K562 (cell line): ENCODE data around the gene SLC25A18. TPM values are rescaled to one million over a fixed set of nuclear protein-coding genes. Genes with fewer than 3 reads are reported as not detected.

Experiments used
- MAZ ChIP-seq, 2 experiments: fragments of 450-650 bp in 1 of 2; sonication (generic) in 1 of 2; formaldehyde crosslinking; IDR thresholded peaks in 1 of 2; conservative IDR thresholded peaks in 1 of 2; 2 replicates each; pipeline versions ENCODE4 v1.4.0 to v1.5.0; 2020; ENCODE audit warnings: mild to moderate bottlenecking in 1 of 2, missing genetic modification reagents in 1 of 2
- POU5F1 ChIP-seq: fragments of 150-350 bp; IDR thresholded peaks from 2 replicates; pipeline ENCODE4 v1.6.1; 2014; ENCODE audit warnings: borderline replicate concordance, low read length, low read depth, mild to moderate bottlenecking; ENCODE audit not compliant: partially characterized antibody
- polyA plus RNA-seq, 8 experiments: library from polyadenylated mRNA; depleted of rRNA in 4 of 8; stranded (reverse) in 5 of 8; unstranded in 3 of 8; fragments of >200 nt; fragmentation: Nextera tagmentation in 2 of 8; fragmentation: Illumina TruSeq in 1 of 8; extraction: Ambion mirVana in 2 of 8; extraction: Trizol in 1 of 8; gene quantifications; 2 replicates each; pipeline versions ENCODE4 v1.2.1 to v1.2.3, GENCODE V29; 2011 to 2014; ENCODE audit warnings: inconsistent platforms in 1 of 8, missing spikeins in 1 of 8
- total RNA-seq, 7 experiments: library from RNA; depleted of rRNA in 6 of 7; stranded (reverse); fragments of >200 nt in 6 of 7; fragmentation: Illumina TruSeq in 2 of 7; extraction: Trizol in 2 of 7; gene quantifications; 2 replicates each; pipeline versions ENCODE4 v1.2.1 to v1.2.3, GENCODE V29; 2011 to 2021; ENCODE audit warnings: low replicate concordance in 1 of 7
- TF ChIP-seq, protein P1 (sequence below), 2 experiments: fragments of 450-650 bp; conservative IDR thresholded peaks; 2 replicates each; pipeline ENCODE4 v1.6.1; 2017; ENCODE audit warnings: mild to moderate bottlenecking in 2 of 2, moderate library complexity in 2 of 2
- TF ChIP-seq, protein P2 (sequence below): fragments of 450-650 bp; IDR thresholded peaks from 2 replicates; pipeline ENCODE4 v1.6.1; 2016; ENCODE audit warnings: mild to moderate bottlenecking
- TF ChIP-seq, protein P3 (sequence below): fragments of 450-650 bp; IDR thresholded peaks from 2 replicates; pipeline ENCODE4 v1.6.1; 2018; ENCODE audit not compliant: partially characterized antibody

The SLC25A18 gene
- total and polyA plus RNA-seq, 9 of the 15 experiments (the other 6 are each of a cell fraction or from before 2014, with no cell fraction given) = 0.04 TPM; not detected in 8

DNA sequence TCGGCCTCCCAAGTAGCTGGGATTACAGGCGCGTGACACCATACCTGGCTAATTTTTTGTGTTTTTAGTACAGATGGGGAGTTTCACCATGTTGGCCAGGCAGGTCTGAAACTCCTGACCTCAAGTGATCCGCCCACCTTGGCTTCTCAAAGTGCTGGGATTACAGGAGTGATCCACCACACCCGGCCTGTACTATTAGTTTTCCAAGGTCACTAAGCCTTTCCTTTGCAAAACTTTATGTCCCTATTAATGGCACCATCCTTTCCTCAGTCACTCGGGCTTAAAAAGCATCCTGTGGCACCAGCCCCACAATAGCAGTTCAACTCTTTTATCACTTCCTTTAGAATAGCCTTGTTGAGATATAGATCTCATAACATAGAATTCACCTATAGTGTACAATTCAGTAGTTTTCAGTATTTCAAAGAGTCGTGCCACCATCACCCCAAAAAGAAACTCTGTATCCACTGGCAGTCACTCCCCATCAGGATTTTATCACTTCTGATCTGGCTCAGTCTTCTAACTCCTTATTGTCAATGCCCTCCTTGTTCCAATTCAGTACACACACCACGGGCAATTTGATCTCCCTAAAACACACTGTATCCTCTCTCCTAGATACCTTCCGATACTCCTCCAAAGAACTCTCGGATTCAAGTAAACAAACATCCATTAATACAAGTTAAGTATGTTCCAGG lies 74.3 kb downstream of the SLC25A18 start (continued):
- TF ChIP-seq, protein P1, sequence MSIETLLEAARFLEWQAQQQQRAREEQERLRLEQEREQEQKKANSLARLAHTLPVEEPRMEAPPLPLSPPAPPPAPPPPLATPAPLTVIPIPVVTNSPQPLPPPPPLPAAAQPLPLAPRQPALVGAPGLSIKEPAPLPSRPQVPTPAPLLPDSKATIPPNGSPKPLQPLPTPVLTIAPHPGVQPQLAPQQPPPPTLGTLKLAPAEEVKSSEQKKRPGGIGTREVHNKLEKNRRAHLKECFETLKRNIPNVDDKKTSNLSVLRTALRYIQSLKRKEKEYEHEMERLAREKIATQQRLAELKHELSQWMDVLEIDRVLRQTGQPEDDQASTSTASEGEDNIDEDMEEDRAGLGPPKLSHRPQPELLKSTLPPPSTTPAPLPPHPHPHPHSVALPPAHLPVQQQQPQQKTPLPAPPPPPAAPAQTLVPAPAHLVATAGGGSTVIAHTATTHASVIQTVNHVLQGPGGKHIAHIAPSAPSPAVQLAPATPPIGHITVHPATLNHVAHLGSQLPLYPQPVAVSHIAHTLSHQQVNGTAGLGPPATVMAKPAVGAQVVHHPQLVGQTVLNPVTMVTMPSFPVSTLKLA (conservative IDR thresholded peaks at IDR 0.05) = 0 out of 4 replicates have a peak, but pooled peaks of 1 of the 2 experiments have one; percentile 8
- TF ChIP-seq MAZ (CRISPR knock-in tag; conservative IDR thresholded peaks at IDR 0.05 in 1 of 2, IDR thresholded peaks at IDR 0.05 in 1 of 2) (no peak), POU5F1 (no peak)
- TF ChIP-seq, protein P2, sequence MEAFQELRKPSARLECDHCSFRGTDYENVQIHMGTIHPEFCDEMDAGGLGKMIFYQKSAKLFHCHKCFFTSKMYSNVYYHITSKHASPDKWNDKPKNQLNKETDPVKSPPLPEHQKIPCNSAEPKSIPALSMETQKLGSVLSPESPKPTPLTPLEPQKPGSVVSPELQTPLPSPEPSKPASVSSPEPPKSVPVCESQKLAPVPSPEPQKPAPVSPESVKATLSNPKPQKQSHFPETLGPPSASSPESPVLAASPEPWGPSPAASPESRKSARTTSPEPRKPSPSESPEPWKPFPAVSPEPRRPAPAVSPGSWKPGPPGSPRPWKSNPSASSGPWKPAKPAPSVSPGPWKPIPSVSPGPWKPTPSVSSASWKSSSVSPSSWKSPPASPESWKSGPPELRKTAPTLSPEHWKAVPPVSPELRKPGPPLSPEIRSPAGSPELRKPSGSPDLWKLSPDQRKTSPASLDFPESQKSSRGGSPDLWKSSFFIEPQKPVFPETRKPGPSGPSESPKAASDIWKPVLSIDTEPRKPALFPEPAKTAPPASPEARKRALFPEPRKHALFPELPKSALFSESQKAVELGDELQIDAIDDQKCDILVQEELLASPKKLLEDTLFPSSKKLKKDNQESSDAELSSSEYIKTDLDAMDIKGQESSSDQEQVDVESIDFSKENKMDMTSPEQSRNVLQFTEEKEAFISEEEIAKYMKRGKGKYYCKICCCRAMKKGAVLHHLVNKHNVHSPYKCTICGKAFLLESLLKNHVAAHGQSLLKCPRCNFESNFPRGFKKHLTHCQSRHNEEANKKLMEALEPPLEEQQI = peak; percentile 20; the same call in 1 of the 2 replicates
- TF ChIP-seq, protein P3, sequence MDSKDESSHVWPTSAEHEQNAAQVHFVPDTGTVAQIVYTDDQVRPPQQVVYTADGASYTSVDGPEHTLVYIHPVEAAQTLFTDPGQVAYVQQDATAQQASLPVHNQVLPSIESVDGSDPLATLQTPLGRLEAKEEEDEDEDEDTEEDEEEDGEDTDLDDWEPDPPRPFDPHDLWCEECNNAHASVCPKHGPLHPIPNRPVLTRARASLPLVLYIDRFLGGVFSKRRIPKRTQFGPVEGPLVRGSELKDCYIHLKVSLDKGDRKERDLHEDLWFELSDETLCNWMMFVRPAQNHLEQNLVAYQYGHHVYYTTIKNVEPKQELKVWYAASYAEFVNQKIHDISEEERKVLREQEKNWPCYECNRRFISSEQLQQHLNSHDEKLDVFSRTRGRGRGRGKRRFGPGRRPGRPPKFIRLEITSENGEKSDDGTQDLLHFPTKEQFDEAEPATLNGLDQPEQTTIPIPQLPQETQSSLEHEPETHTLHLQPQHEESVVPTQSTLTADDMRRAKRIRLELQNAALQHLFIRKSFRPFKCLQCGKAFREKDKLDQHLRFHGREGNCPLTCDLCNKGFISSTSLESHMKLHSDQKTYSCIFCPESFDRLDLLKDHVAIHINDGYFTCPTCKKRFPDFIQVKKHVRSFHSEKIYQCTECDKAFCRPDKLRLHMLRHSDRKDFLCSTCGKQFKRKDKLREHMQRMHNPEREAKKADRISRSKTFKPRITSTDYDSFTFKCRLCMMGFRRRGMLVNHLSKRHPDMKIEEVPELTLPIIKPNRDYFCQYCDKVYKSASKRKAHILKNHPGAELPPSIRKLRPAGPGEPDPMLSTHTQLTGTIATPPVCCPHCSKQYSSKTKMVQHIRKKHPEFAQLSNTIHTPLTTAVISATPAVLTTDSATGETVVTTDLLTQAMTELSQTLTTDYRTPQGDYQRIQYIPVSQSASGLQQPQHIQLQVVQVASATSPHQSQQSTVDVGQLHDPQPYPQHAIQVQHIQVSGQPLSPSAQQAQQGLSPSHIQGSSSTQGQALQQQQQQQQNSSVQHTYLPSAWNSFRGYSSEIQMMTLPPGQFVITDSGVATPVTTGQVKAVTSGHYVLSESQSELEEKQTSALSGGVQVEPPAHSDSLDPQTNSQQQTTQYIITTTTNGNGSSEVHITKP = peak; percentile 17
